Astrocyte of the spinal cord (primary cell): ENCODE data around the gene CCND2.

Source experiments
- DNase-seq: peaks from one replicate; pipeline ENCODE4 v3.0.0; 2011; ENCODE audit warnings: low read depth, low spot score
- H3K4me3 ChIP-seq: 2 replicates; pipeline ENCODE4 v1.5.1; 2011; ENCODE audit warnings: low read depth, mild to moderate bottlenecking, low read length, moderate library complexity
- in situ Hi-C: cut with HindIII; loops from 2 replicates; pipeline ENCODE4 v1.10.0; 2017; ENCODE audit warnings: low sequenced_read_pairs
- TF ChIP-seq, protein P1 (sequence below): IDR thresholded peaks from 2 replicates; pipeline ENCODE4 v1.5.1; 2012; ENCODE audit warnings: low read depth, mild to moderate bottlenecking, low read length, inconsistent platforms

CCND2 gene

DNA sequence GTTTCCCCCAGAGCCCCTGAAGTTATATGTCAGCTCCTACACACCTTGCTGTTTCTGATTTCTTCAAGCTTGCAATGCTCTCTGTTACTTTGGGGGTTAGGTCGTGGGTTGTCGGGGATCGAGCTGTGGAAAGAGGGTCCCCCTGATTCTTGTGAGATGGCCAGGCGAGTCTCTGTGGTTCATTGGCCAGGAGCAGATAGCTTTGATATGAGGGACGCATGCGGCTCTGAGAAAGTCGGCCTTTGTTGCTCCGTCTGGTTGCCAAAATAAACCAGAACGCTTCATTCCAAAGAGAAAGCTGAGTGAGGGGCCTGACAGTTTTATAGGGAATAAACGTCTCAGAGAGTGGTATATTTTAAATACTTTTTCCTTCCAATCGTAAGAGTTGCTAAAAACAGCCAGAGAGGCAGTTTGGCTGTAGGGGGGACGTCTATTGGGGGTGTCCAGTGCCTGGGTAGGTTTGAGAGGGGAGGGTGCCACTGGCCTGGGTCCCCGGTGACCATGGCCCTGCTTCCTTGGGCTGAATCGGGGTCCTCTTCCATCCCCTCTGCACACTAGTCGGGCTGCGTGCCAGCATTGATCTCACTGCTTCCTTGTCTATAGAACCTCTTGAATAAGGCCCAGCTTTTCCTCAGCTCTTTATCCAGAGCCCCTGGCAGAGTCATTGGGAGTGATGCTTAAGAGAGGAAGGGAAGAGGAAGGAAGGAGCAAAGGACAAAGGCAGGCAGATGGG, 18.9 kb downstream of the CCND2 start:
- TF ChIP-seq, protein P1, sequence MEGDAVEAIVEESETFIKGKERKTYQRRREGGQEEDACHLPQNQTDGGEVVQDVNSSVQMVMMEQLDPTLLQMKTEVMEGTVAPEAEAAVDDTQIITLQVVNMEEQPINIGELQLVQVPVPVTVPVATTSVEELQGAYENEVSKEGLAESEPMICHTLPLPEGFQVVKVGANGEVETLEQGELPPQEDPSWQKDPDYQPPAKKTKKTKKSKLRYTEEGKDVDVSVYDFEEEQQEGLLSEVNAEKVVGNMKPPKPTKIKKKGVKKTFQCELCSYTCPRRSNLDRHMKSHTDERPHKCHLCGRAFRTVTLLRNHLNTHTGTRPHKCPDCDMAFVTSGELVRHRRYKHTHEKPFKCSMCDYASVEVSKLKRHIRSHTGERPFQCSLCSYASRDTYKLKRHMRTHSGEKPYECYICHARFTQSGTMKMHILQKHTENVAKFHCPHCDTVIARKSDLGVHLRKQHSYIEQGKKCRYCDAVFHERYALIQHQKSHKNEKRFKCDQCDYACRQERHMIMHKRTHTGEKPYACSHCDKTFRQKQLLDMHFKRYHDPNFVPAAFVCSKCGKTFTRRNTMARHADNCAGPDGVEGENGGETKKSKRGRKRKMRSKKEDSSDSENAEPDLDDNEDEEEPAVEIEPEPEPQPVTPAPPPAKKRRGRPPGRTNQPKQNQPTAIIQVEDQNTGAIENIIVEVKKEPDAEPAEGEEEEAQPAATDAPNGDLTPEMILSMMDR = no peak
- in situ Hi-C loops = no loop called here
- DNase-seq = no peak
- no peak overlapping the region for H3K4me3 ChIP-seq

DNA sequence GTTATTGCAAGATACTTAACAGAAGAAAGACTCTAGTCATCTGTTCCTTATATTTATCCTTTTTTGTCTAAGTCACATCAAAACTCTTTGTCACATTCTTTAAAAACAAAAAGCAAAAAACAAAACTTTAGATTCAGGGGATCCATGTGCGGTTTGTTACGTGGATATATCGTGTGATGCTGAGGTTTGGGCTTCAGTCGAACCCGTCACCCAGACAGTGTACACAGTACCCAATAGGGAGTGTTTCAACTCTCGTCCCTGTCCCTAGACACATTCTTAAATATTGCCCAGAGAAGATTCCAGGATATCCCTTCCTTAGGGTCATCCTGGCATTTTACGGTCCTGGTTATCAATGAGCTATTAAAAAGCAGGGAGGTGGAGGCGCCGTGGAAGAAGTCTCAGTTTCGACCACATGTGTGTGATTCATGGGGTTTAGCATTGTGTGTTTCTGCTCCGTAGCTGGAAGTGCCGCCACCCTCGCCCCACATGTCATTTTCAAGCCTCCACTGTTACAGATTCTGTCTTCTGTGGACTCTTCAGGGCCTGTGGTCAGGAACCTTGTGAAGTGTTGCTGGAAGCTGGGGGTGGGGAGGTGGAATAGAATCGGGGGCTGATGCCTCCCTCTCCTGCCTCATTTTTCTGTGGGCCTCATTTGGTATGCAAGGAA, 19.9 kb downstream of the CCND2 start:
- DNase-seq = no peak
- TF ChIP-seq, protein P1 = no peak
- H3K4me3 ChIP-seq = no peak overlapping the region
- in situ Hi-C loops = no loop called here

DNA sequence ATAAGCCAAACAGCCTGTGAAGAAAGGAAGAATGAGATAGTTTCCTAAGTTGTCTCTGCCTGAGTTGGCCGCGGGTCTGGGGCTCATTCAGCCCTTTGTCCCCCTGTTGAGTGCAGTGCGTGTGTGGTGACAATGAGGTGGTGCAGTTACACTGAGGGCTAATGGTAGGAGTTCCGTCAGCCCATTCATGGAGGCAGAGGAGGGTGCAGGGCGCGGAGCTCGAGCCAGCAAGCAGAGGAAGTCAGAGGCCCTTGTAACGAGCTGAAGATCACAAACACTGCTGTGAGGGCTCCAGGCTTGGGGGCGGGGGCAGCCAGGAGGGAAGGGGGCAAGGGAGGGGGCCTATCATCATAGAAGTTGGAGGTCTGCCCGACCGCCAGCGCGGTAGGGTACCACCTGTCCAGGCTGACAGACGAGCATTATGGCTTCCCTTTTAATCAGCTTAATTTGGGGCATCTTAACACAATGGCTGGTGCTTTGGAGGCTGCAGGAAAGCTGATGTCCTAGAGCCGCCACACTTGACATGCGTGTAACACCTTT, 20.5 kb downstream of the CCND2 start:
- no peak for DNase-seq
- in situ Hi-C loops = no loop called here
- TF ChIP-seq, protein P1 = no peak
- no peak overlapping the region for H3K4me3 ChIP-seq

DNA sequence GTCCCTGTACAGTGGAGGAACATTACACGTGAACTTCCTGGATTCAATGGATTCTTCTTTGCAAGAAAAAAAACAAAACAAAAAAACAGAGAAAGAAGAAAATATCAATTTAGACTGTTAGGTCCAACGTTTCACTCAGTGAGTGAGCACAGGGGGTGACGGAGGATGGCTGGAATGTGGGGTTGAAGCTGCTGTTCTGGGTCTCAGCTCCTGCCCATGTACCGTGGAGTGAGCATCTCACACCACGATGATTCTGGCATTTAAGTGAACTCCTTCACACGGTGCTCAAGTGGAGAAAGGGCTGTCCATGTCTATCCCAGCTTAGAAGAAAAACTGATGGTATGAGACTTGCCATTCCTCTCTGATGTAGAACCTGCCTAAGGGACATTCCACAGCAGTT, 23.2 kb downstream of the CCND2 start:
- in situ Hi-C loops = no loop called here
- TF ChIP-seq, protein P1 = no peak
- no peak for DNase-seq
- no peak overlapping the region for H3K4me3 ChIP-seq

DNA sequence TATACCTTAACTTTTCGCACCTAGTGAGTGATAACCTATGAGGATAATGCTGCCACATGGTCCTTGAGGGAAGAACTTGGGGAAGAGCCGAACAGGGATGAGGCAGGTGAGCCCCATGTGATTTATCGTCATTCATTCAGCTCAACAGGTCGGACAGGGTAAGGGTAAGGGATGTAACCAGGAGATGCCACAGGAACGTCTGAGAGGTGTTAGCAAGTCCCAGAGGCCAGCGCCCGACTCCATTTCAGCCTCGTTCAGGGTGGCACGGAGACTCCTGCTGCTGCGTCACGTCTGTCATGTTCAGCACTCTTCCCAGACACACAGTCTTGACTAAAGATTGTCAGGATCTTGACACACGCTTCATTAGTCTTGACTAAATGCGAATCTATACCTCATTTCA, 24.1 kb downstream of the CCND2 start:
- TF ChIP-seq, protein P1 = no peak
- in situ Hi-C loops = no loop called here
- DNase-seq = no peak
- H3K4me3 ChIP-seq = no peak overlapping the region

DNA sequence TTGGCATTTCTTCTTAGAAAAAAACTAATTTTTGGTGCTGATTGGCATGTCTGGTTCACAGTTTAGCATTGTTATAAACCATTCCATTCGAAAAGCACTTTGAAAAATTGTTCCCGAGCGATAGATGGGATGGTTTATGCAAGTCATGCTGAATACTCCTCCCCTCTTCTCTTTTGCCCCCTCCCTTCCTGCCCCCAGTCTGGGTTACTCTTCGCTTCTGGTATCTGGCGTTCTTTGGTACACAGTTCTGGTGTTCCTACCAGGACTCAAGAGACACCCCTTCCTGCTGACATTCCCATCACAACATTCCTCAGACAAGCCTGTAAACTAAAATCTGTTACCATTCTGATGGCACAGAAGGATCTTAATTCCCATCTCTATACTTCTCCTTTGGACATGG, 27.3 kb downstream of the CCND2 start:
- in situ Hi-C loops = no loop called here
- DNase-seq = no peak

More for the DNA sequence above, 27.3 kb downstream of the CCND2 start:
- TF ChIP-seq, protein P1 = no peak
- no peak overlapping the region for H3K4me3 ChIP-seq
